ENCODE data around the gene HIVEP3. TPM values are rescaled to one million over a fixed set of nuclear protein-coding genes. Genes with fewer than 3 reads are reported as not detected.
A peak's percentile ranks its signal among the peaks of the same experiment; 100 is the strongest.

Gene HIVEP3
- total and polyA plus RNA-seq, 7 donors: 0.70 to 3.4 (median 2.1) TPM

DNA sequence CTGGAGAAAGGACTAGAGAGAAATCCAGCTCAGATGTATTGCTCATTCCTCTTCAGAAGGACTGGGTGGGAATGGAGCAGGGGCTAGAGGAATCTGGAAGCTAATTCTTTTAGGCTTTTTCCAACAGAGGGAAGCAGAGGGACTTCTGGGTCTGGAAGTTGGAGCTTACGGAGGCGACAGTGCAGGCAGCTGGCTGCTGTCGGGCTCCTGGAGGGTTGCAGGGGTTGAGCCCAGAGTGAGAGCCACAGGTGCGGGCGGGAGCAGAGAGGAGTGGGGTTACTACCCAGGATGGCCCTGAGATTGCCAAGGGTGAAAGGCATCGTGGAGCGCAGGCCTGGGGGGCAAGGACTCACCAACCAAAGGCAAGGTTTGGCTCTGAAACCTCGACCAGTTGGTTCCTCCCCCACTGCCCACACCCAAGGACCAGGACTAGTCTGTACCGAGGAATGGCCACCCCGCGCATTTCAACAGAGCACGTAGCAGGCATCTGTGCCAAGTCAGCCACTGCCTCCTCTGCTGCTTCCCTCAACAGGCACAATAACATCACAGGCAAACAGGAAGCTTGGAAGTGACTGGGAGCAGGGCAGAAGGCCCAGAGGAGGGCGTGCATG is 411.5 kb downstream of the HIVEP3 start:
- intact Hi-C loops (cut with DNase I): no loop called here
- TF ChIP-seq, protein P1, sequence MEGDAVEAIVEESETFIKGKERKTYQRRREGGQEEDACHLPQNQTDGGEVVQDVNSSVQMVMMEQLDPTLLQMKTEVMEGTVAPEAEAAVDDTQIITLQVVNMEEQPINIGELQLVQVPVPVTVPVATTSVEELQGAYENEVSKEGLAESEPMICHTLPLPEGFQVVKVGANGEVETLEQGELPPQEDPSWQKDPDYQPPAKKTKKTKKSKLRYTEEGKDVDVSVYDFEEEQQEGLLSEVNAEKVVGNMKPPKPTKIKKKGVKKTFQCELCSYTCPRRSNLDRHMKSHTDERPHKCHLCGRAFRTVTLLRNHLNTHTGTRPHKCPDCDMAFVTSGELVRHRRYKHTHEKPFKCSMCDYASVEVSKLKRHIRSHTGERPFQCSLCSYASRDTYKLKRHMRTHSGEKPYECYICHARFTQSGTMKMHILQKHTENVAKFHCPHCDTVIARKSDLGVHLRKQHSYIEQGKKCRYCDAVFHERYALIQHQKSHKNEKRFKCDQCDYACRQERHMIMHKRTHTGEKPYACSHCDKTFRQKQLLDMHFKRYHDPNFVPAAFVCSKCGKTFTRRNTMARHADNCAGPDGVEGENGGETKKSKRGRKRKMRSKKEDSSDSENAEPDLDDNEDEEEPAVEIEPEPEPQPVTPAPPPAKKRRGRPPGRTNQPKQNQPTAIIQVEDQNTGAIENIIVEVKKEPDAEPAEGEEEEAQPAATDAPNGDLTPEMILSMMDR (IDR thresholded peaks at IDR 0.05): no peak
- H3K4me1 ChIP-seq: peaks cover 18% of the 10 kb centered on the region
- H3K27ac ChIP-seq: no peak overlapping the region
- no peak overlapping the region for H3K4me3 ChIP-seq
- ATAC-seq (peak in 1 of 4 donors; percentile 22), DNase-seq (no peak)
- H3K9me3 ChIP-seq: no peaks in the 10 kb centered on the region
- H3K27me3 ChIP-seq (ENCODE audit: insufficient read depth in 3 of 3, low read length in 2 of 3): no peaks in the 10 kb centered on the region
- no peaks in the 10 kb centered on the region for H3K36me3 ChIP-seq (ENCODE audit: insufficient read depth in 1 of 2, low read depth in 1 of 2)
- WGBS, 3 donors: 48 to 53% (median 52%) methylated on average over 13 of the region's 13 CpGs

DNA sequence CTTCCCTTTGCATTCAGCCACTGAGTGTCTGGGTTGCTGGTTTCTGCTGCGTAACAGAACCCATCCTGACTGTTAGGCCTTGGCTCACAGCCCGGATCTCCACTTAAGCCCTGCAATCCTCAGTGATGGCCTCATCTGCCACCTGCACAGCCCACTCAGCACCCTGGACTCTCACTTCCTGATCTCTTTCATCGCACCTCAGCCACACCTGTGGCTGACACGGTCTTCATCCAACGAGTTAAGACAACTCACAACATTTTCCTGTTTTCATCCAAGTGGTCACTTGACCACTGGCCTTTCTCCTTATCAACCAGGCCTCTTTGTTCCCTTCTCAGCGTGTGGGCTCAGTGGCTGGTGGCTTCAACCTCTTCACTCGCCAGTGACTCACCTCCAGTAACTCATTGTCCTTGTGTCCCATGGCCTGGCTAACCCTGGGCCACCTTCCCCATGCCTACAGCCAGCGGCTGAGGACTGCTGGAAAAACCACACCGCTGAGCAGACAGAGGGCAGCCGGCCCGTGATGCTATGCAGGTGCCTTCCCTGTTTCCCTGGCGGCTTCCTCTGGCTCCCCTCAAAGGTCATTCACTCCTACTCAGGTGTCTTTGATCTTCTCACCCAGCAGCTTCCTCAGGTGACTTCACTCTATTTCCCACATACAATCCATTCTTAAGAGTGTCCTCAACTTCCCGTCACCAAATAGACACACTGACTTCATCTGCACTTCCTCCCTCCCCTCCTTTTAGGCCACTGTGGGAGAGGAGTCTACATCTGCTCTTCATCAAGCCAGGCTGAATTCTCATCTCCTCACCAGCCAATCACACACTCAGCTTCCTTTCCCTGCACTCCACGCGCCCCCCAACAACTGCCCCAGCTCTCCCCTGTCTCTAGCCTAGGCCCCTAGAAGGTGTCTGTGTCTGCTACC is 414.3 kb downstream of the HIVEP3 start:
- H3K9me3 ChIP-seq: no peaks in the 10 kb centered on the region
- H3K4me3 ChIP-seq: no peak overlapping the region
- ATAC-seq (no peak), DNase-seq (no peak)
- intact Hi-C loops (cut with DNase I): no loop called here
- H3K36me3 ChIP-seq (ENCODE audit: insufficient read depth in 1 of 2, low read depth in 1 of 2): no peaks in the 10 kb centered on the region
- WGBS, 3 donors: 85 to 90% (median 86%) methylated on average over 15 of the region's 15 CpGs
- peaks cover 40% of the 10 kb centered on the region for H3K4me1 ChIP-seq
- TF ChIP-seq, protein P1 (IDR thresholded peaks at IDR 0.05): no peak
- no peak overlapping the region for H3K27ac ChIP-seq
- H3K27me3 ChIP-seq (ENCODE audit: insufficient read depth in 3 of 3, low read length in 2 of 3): no peaks in the 10 kb centered on the region

DNA sequence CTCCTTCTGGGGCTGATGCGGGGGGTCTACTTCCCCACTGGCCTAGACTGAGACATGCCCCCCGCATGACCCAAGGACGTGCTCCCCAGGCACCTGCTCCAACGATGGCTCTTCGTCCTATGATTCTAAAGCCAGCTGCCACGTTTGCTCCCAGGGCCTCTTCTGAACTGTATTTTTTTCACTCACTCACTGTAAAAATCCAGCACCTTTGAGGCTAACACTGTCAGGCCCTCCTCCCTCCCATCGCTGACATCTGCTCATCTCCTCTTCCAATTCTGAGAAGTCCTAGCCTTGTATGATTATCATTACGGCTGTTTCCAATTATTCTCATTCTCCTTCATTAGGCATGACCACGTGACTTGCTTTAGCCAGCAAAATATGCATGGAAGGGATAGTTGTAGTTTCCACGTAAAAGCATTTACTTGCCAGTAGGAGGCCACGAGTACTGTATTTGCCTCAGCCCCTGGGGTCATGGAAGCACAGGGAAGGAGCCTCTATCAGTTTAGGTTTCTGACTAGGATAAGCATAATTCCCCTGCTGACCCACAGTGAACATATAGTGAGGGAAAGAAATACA is 415.1 kb downstream of the HIVEP3 start:
- Histone ChIP-seq H3K4me1 (peaks cover 48% of the 10 kb centered on the region), H3K9me3 (no peaks in the 10 kb centered on the region), H3K36me3 (ENCODE audit: insufficient read depth in 1 of 2, low read depth in 1 of 2) (no peaks in the 10 kb centered on the region), H3K27me3 (ENCODE audit: insufficient read depth in 3 of 3, low read length in 2 of 3) (no peaks in the 10 kb centered on the region), H3K27ac (no peak overlapping the region), H3K4me3 (no peak overlapping the region)
- no peak for ATAC-seq
- no peak for DNase-seq
- intact Hi-C loops (cut with DNase I): no loop called here
- WGBS, 3 donors: 71 to 77% (median 73%) methylated on average over 11 of the region's 11 CpGs
- TF ChIP-seq, protein P1 (IDR thresholded peaks at IDR 0.05): no peak

DNA sequence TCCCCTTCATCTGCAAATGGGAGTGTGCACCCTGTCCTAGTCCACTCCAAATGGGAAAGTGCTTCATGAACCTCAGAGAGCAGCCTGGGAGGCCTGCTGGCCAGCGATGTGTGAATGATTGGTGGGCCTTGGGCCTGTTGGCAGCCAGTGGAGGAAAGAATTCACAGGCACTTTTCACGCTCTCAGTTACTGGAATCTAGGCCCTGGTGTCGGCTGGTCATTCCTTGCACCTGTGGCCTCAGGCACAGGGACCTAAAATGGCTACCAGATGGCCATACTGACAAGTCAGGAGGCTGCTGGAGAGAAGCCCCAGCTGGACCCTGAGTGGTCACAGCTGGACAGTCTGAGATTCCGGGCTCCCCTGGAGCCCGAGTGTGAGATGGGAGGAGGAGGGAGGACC is 415.8 kb downstream of the HIVEP3 start:
- Histone ChIP-seq H3K4me3 (no peak overlapping the region), H3K27ac (peak overlapping the region; percentile 93), H3K27me3 (ENCODE audit: insufficient read depth in 3 of 3, low read length in 2 of 3) (no peaks in the 10 kb centered on the region), H3K9me3 (no peaks in the 10 kb centered on the region), H3K36me3 (ENCODE audit: insufficient read depth in 1 of 2, low read depth in 1 of 2) (no peaks in the 10 kb centered on the region), H3K4me1 (peaks cover 52% of the 10 kb centered on the region)
- DNase-seq (no peak), ATAC-seq (no peak)
- TF ChIP-seq, protein P1 (IDR thresholded peaks at IDR 0.05): no peak
- 32 to 50% (median 34%) methylated on average over 5 of the region's 5 CpGs for WGBS, 3 donors
- intact Hi-C loops (cut with DNase I): no loop called here
